Fibroblast of lung (primary cell): Measurements from ENCODE around the gene TRPM3.

Experiments
- CTCF ChIP-seq, 2 donors: IDR thresholded peaks in 1 of 2; conservative IDR thresholded peaks in 1 of 2; 1 replicate in 1 of 2; 2 replicates in 1 of 2; pipeline ENCODE4 v1.5.1; 2011 to 2012; ENCODE audit warnings: low read length in 2 of 2, control low read depth in 1 of 2, inconsistent platforms in 1 of 2, low read depth in 1 of 2, mild to moderate bottlenecking in 1 of 2
- EZH2 ChIP-seq: IDR thresholded peaks from 2 replicates; pipeline ENCODE4 v1.5.1; 2012; ENCODE audit warnings: low read length, control low read depth, mild to moderate bottlenecking; ENCODE audit errors: missing control alignments

GRCh38 chr9:70902171-70902570 is 219.2 kb downstream of the TRPM3 start:
- TF ChIP-seq EZH2: no peak
- TF ChIP-seq CTCF (conservative IDR thresholded peaks at IDR 0.05 in 1 of 2, IDR thresholded peaks at IDR 0.05 in 1 of 2; ENCODE audit: low read depth in 1 of 2, low read length in 2 of 2): no peak
